ENCODE data around the gene IFT122.

Gene IFT122

DNA sequence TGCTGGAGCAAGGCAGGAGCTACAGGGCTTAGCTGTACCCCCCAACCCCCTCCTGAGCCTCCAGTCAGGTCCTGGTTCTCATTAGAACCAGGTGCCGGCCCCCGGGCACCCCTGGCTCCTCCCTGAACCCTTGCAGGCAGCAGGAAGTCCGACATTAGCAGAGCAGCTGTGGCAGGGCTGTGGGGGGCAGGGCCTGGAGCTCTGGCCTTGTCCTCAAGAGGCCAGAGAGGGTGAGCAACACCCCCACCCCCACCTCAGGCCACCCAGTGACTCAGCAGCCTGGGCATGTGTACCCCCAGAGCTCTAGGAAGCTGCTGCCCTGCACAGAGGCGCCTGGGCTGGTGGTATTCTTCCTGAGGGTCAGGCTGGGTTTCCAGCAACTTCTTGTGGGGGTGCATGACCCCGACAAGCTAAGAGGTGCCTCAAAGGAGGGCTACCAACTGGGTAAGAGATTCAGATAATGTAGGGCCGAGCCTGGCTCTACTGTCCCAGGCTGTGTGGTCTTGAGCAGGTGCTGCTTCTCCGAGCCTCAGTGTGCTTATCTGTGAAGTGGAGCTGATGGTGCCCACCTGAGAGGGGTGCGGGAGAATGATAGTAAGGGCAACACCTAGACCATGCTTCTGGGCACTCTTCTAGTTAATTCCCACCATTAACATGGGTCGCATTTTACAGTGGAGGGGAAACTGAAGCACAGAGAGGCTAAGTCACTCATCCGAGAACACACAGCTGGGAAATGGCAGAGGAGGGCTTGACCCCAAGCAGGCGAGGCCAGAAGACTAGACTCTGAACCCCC, 118.9 kb downstream of the IFT122 start:
- Mint-ChIP-seq H3K9me3 (ENCODE audit: low read depth) (no peaks in the 10 kb centered on the region), H3K36me3 (no peaks in the 10 kb centered on the region), H3K4me1 (ENCODE audit: low read depth) (peaks cover 5% of the 10 kb centered on the region), H3K27ac (no peak overlapping the region), H3K27me3 (no peaks in the 10 kb centered on the region), H3K4me3 (no peak overlapping the region)

DNA sequence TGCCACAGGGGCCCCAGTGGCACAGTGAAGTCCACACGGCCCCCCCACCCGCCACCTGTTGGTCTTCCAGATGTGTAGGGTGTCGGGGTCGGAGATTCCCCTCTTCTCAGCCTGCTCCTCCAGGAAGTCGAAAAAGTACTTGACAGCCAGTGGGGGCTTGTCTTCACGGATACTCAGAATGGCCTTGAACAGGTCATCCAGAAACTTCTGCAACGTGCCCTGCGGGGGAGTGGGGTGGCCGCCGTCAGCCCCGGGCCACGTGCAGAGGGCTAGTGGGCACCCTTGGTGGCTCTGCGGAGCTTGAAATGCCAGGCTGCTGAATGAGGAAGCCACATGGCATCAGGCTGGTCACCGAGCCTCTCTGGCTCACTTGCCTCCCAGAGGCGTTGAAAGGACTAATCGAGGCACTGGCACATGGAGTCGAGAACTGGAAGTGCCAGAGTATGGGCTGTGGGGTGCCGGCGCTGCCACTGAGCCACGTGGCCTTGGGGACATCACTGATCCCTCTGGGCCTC, 119.6 kb downstream of the IFT122 start:
- Mint-ChIP-seq H3K27ac (no peak overlapping the region), H3K27me3 (no peaks in the 10 kb centered on the region), H3K9me3 (ENCODE audit: low read depth) (no peaks in the 10 kb centered on the region), H3K4me1 (ENCODE audit: low read depth) (no peaks in the 10 kb centered on the region), H3K4me3 (no peak overlapping the region), H3K36me3 (no peaks in the 10 kb centered on the region)

DNA sequence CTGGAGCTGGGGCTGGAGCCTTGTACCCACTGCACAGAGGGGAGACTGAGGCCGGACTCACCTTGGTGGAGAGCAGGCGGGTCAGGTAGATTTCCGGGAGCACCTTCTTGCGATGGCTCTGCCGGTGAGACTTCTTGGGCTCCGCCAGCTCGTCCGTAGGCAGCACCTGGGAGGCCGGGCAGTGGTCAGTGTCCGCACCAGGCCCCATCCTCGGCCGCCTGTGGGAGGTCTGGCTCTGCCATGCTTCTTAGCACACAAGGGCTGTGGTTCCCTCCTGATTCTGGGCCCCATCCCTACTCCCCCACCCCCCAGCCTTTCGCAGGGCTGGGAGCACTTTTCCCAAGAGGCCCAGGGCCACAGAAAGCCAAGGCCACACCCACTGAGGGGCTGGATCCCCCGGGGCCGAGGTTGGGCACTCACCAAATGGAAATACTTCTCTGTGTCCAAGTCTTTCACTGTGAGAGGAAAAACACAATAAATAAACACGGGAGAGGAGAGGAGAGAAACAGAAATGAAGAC, 120.3 kb downstream of the IFT122 start:
- Mint-ChIP-seq H3K9me3 (ENCODE audit: low read depth) (no peaks in the 10 kb centered on the region), H3K27ac (no peak overlapping the region), H3K27me3 (no peaks in the 10 kb centered on the region), H3K36me3 (no peaks in the 10 kb centered on the region), H3K4me3 (no peak overlapping the region), H3K4me1 (ENCODE audit: low read depth) (no peaks in the 10 kb centered on the region)

DNA sequence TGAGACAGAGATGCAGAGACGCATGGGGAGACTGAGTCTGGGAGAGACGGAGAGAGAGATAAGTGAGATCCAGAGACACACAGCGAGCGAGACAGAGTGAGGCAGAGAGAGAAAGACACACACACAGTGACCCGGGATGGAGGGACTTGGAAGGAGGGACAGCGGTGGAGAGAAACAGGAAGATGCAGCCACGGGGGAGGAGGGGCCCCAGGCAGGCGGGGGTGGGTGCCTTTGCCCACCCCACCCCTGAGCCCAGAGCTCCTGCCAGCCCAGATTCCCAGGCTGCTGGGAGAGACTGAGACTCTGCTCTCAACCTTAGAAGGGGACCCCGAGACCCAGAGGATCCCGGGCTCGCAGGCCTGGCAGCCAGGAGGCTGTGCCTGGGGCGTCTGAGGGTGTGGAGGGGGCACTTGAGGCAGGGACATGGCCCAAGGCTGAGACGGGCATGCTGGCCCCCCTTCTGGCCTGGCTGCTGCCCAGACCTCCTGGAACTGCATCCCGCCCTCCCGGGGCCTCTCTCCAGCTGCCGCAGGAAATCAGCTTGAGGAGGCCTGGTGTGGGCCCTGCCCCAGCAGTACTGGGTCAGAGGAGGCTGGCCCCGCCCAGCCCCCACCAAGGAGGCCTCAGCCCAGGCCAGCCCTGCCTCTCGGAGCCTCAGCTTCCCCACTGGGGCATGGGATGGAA, 121.0 kb downstream of the IFT122 start:
- Mint-ChIP-seq H3K4me3 (no peak overlapping the region), H3K4me1 (ENCODE audit: low read depth) (no peaks in the 10 kb centered on the region), H3K27ac (no peak overlapping the region), H3K27me3 (no peaks in the 10 kb centered on the region), H3K36me3 (no peaks in the 10 kb centered on the region), H3K9me3 (ENCODE audit: low read depth) (no peaks in the 10 kb centered on the region)

DNA sequence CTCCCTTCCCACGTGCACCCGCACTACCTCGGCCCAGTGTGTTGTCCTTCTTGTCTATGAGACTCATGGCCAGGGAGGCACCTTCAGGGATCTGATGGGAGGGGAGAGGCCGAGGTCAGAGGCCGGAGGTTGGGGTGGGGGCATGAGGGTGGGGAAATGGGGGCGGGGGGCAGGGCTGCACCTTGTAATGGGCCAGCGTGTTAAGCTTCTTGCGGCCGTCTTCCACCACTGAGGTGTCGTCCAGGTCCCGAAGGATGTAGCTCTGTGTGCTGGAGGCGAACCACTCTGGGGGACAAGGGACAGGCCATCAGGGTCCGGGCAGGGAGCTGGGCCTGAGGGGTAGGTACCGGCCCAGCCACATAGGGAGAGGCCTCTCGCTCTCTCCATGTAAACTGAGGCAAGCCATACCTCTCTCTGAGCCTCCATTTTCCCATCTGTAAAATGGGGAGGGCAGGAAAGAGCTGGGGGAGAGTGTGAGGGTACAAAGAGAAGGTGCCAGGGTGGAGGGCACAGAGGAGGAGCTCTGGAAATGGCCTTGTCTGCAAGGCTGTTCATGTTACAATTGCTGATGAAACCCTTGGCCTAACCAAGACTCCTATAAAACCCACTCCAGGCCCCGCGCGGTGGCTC, 121.7 kb downstream of the IFT122 start:
- Mint-ChIP-seq H3K36me3 (no peaks in the 10 kb centered on the region), H3K4me3 (no peak overlapping the region), H3K27me3 (no peaks in the 10 kb centered on the region), H3K27ac (no peak overlapping the region), H3K4me1 (ENCODE audit: low read depth) (no peaks in the 10 kb centered on the region), H3K9me3 (ENCODE audit: low read depth) (no peaks in the 10 kb centered on the region)

DNA sequence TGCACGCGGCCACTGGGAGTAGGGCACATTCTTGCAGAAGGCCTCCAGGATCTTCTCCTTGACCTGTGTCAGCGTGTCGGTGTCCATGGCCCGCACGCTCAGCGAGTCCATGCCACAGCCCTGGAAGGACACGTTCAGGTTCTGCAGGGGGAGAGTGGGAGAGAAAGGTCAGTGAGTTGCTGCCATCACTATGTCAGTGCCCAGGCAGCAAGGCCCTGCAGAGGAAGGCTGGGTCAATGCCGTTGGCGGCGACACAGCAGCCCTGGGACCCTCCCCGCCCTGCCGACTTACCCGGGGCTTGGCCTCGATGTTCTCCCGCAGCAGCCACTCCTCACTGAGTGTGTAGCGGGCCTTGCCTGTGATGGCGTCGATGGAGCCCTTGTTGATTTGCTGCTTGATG, 122.8 kb downstream of the IFT122 start:
- Mint-ChIP-seq H3K4me1 (ENCODE audit: low read depth) (no peaks in the 10 kb centered on the region), H3K27ac (no peak overlapping the region), H3K36me3 (no peaks in the 10 kb centered on the region), H3K27me3 (no peaks in the 10 kb centered on the region), H3K9me3 (ENCODE audit: low read depth) (no peaks in the 10 kb centered on the region), H3K4me3 (no peak overlapping the region)

DNA sequence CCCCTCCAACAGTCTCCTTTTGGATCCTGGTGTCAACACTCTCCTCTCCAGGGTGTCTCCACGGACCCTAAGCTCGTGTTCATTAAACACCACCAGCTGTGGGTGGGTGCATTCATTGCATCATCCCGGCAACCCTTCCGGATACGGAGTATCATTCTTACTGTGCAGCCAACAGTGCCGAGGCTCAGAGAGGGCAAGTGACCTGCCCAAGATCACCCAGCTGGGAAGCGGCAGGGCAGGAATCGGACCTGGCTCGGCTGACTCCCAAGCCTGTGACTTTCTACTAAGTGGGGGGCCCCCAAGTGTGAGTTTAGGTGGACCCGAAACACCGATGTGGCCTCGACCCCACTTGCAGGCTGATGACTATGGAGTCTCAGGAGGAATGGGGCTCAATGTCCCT, 123.3 kb downstream of the IFT122 start:
- H3K36me3 Mint-ChIP-seq: no peaks in the 10 kb centered on the region
- no peaks in the 10 kb centered on the region for H3K9me3 Mint-ChIP-seq (ENCODE audit: low read depth)
- no peaks in the 10 kb centered on the region for H3K4me1 Mint-ChIP-seq (ENCODE audit: low read depth)
- no peak overlapping the region for H3K4me3 Mint-ChIP-seq
- H3K27ac Mint-ChIP-seq: no peak overlapping the region
- H3K27me3 Mint-ChIP-seq: no peaks in the 10 kb centered on the region

DNA sequence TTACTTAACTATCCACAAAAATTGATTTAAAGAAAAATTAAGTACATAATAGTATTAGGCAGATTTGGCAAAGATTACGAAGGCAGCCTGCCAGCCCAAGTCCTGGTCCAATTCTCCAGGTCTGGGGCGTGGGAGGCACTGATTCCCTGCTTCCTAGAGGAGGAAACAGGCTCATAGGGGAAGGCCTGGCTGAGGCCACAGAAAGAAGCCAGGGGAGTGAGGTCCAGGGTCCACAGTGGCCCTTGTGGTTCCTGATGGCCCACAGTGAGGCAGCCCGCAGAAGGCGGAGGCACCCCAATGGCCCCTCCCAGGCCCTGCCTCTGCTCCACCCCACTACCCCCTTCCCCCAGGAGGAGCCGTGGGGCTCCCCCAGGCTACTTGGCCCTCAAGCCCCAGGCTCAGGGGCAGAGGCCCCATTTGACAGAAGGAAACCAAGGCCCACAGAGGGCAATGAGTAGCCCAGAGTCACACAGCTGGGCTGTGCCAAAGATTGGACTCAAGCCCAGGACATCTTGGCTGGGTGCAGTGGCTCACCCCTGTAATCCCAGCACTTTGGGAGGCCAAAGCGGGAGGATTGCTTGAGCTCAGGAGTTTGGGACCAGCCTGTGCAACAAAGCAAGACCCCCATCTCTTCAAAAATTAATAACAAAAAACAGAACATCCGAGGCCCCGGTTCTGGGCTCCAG, 124.0 kb downstream of the IFT122 start:
- Mint-ChIP-seq H3K4me1 (ENCODE audit: low read depth) (no peaks in the 10 kb centered on the region), H3K27ac (no peak overlapping the region), H3K36me3 (no peaks in the 10 kb centered on the region), H3K9me3 (ENCODE audit: low read depth) (no peaks in the 10 kb centered on the region), H3K27me3 (no peaks in the 10 kb centered on the region), H3K4me3 (no peak overlapping the region)

DNA sequence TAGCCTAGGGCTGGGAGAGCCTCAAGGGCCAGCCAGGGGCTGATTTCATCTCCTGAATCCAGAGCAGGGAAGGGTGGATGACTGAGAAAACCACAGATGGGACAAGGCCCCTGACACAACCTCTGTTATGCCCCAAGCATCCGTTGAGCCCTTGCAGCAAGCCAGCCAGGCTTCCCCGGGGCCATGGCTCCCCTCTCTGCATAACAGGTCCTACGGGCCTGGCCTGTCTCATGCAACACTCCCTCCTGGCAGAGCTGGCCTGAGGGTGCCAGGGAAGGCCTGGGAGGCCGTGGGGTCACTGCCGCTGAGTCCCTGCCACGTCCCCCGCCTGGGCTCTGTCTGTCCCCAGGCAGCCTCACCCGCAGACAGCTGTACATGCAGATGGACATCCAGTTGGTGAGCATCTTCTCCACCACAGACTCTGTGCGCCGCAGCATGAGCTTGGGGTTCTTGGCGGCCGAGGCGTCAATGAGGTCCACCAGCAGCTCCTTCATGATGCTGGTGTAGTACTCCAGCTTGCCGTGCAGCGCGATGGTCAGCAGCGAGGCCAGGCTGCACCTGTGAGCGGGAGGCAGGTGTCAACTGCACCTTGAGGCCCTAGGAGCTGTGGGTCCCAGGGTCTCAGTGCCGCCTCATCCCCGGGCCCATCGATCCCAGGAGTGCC, 125.1 kb downstream of the IFT122 start:
- Mint-ChIP-seq H3K4me3 (no peak overlapping the region), H3K4me1 (ENCODE audit: low read depth) (no peaks in the 10 kb centered on the region), H3K27me3 (no peaks in the 10 kb centered on the region), H3K27ac (no peak overlapping the region), H3K36me3 (no peaks in the 10 kb centered on the region), H3K9me3 (ENCODE audit: low read depth) (no peaks in the 10 kb centered on the region)

DNA sequence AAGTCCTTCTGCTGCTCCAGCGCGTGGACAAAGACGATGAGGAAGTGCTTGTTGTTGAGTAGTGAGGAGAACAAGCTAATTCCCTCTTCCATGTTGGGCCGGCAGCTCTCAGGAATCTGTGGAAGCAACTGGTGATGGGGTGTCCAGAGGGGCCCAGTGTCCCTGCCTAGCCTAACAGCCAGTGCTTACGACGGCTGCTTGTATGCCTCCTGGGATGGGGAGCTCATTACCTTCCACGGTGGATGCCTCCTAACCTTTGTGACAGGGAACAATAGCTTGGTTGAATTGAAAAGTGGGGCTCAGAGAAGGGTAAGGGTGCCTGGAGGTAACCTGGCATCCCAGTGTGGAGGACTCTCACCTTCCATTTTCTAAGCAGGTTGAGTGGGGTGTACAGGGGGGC, 125.9 kb downstream of the IFT122 start:
- no peaks in the 10 kb centered on the region for H3K27me3 Mint-ChIP-seq
- no peaks in the 10 kb centered on the region for H3K36me3 Mint-ChIP-seq
- H3K27ac Mint-ChIP-seq: no peak overlapping the region
- no peaks in the 10 kb centered on the region for H3K4me1 Mint-ChIP-seq (ENCODE audit: low read depth)
- no peaks in the 10 kb centered on the region for H3K9me3 Mint-ChIP-seq (ENCODE audit: low read depth)
- no peak overlapping the region for H3K4me3 Mint-ChIP-seq

DNA sequence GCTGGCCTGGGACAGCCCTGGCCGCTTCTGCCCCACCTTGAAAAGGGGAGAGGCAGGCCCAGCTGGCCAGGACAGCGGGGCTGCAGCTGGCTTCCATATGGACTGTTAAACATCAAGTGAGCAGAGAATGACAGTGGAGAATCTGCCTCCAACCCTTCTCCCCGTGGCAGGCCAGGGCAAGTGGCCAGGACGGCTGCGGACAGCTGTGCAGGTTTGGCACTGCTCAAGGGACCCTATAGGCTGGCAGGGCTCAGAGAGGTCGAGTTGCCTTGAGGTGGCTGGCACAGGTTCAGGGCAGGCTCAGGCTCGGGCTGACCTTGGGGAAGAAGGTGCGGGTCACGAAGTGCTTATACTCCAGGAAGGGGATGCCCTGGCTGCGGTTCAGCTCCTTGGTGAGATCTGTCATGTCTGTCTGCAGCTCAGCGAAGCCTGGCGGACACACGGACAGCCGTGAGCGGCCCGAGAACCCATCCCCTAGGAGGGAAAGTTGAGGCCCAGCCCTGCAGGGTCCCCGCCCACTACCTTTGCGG, 127.2 kb downstream of the IFT122 start:
- no peaks in the 10 kb centered on the region for H3K4me1 Mint-ChIP-seq (ENCODE audit: low read depth)
- no peak overlapping the region for H3K4me3 Mint-ChIP-seq
- H3K27ac Mint-ChIP-seq: no peak overlapping the region
- H3K27me3 Mint-ChIP-seq: no peaks in the 10 kb centered on the region
- H3K36me3 Mint-ChIP-seq: no peaks in the 10 kb centered on the region
- H3K9me3 Mint-ChIP-seq (ENCODE audit: low read depth): no peaks in the 10 kb centered on the region

DNA sequence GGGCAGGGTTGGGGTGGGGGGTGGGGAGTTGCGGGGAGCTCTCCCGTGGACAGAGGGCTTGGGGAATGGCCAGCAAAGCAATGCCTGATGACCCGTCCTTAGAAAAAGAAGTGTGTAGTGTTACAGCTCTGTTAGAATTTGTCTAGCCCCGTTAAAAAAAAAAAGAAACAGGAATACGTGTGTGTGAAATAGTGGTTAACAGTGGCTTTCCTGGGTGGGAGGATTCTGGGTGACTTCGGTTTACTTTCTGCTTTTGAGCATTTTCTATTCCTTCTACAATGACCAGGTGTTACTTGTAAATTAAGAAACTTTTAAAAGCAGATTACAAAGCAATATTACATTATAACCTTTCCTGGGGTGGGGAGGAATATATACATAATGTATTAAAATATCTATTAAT, 127.9 kb downstream of the IFT122 start:
- Mint-ChIP-seq H3K4me1 (ENCODE audit: low read depth) (no peaks in the 10 kb centered on the region), H3K27ac (no peak overlapping the region), H3K36me3 (no peaks in the 10 kb centered on the region), H3K4me3 (no peak overlapping the region), H3K9me3 (ENCODE audit: low read depth) (no peaks in the 10 kb centered on the region), H3K27me3 (no peaks in the 10 kb centered on the region)

DNA sequence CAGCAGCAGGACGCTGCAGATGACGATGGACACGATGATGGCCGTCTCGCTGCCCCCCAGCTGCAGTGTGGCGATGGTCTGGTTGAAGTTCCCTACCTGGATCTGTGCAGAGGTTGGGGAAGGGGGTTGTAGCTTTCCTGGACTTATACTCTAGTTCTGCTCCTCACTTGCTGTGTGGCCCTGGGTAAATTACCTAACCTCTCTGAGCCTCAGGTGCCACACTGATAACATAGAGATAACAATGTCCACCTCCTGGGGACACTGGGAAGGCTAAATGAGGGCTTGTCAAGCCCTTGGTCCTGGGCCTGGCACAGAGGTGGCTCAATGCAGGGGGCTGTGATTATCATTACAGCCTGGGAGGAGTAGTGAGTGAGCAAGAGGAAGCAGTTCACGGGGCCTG, 129.8 kb downstream of the IFT122 start:
- Mint-ChIP-seq H3K27me3 (no peaks in the 10 kb centered on the region), H3K9me3 (ENCODE audit: low read depth) (no peaks in the 10 kb centered on the region), H3K4me1 (ENCODE audit: low read depth) (no peaks in the 10 kb centered on the region), H3K4me3 (no peak overlapping the region), H3K27ac (no peak overlapping the region), H3K36me3 (no peaks in the 10 kb centered on the region)

All from activated naive CD8-positive, alpha-beta T cell (primary cell).